Neural progenitor cell (in vitro differentiated cells): ENCODE measurements around the gene EPB41L3. TPM values are rescaled to one million over a fixed set of nuclear protein-coding genes. Genes with fewer than 3 reads are reported as not detected.

Source experiments
- DNase-seq: peaks from one replicate; pipeline ENCODE4 v3.0.0-alpha.2; 2016; ENCODE audit warnings: low spot score
- H2AFZ ChIP-seq: fragments of 200-600 bp; sonication (generic); replicated peaks from 2 replicates; pipeline ENCODE4 v1.6.1; 2016; ENCODE audit warnings: antibody characterized with exemption
- H3F3A ChIP-seq: fragments of 200-600 bp; sonication (generic); 2 replicates; pipeline ENCODE4 v1.6.1; 2016; ENCODE audit warnings: antibody characterized with exemption, low read depth
- H3K27ac ChIP-seq: fragments of 200-600 bp; sonication (generic); 2 replicates; pipeline ENCODE4 v1.5.1; 2016; ENCODE audit warnings: mild to moderate bottlenecking
- H3K27me3 ChIP-seq: fragments of 200-600 bp; sonication (generic); 2 replicates; pipeline ENCODE4 v1.6.1; 2016; ENCODE audit warnings: mild to moderate bottlenecking, moderate library complexity
- H3K36me3 ChIP-seq: fragments of 200-600 bp; sonication (generic); 2 replicates; pipeline ENCODE4 v1.5.1; 2016
- H3K4me1 ChIP-seq: fragments of 200-600 bp; sonication (generic); 2 replicates; pipeline ENCODE4 v1.6.1; 2016; ENCODE audit warnings: mixed run types
- H3K4me2 ChIP-seq: fragments of 200-600 bp; sonication (generic); 2 replicates; pipeline ENCODE4 v1.6.1; 2016
- H3K4me3 ChIP-seq: fragments of 200-600 bp; sonication (generic); 2 replicates; pipeline ENCODE4 v1.5.1; 2016
- H3K79me2 ChIP-seq: fragments of 200-600 bp; sonication (generic); 2 replicates; pipeline ENCODE4 v1.6.1; 2016; ENCODE audit warnings: low read depth
- H3K9ac ChIP-seq: fragments of 200-600 bp; sonication (generic); 2 replicates; pipeline ENCODE4 v1.6.1; 2016
- H3K9me3 ChIP-seq: fragments of 200-600 bp; sonication (generic); 2 replicates; pipeline ENCODE4 v1.5.1; 2016; ENCODE audit warnings: low read depth
- H4K20me1 ChIP-seq: fragments of 200-600 bp; sonication (generic); 2 replicates; pipeline ENCODE4 v1.6.1; 2016; ENCODE audit warnings: low read depth
- H3K27ac Mint-ChIP-seq: 3 replicates; pipeline ENCODE4 v1.8.0; 2021; ENCODE audit warnings: mixed read lengths
- H3K27me3 Mint-ChIP-seq: 2 replicates; pipeline ENCODE4 v1.8.0; 2022; ENCODE audit warnings: low read depth, mild to moderate bottlenecking, inconsistent platforms, moderate library complexity, mixed read lengths; ENCODE audit not compliant: insufficient read depth
- H3K36me3 Mint-ChIP-seq: 3 replicates; pipeline ENCODE4 v1.8.0; 2021; ENCODE audit warnings: mixed read lengths
- H3K4me1 Mint-ChIP-seq: 3 replicates; pipeline ENCODE4 v1.8.0; 2021; ENCODE audit warnings: mixed read lengths
- H3K4me3 Mint-ChIP-seq: 3 replicates; pipeline ENCODE4 v1.8.0; 2021; ENCODE audit warnings: mild to moderate bottlenecking, moderate library complexity, mixed read lengths
- H3K9me3 Mint-ChIP-seq: 3 replicates; pipeline ENCODE4 v1.8.0; 2020; ENCODE audit warnings: mixed read lengths
- CTCF ChIP-seq: fragments of 200-600 bp; sonication (generic); IDR thresholded peaks from 2 replicates; pipeline ENCODE4 v1.5.1; 2017; ENCODE audit warnings: antibody characterized with exemption, mild to moderate bottlenecking
- EZH2 ChIP-seq: fragments of 200-600 bp; sonication (generic); IDR thresholded peaks from 2 replicates; pipeline ENCODE4 v1.6.1; 2017; ENCODE audit warnings: antibody characterized with exemption, mild to moderate bottlenecking, moderate library complexity
- EZH2phosphoT487 ChIP-seq: fragments of 200-600 bp; sonication (generic); IDR thresholded peaks from 2 replicates; pipeline ENCODE4 v1.6.1; 2017; ENCODE audit warnings: antibody characterized with exemption
- total RNA-seq: library from RNA; depleted of rRNA; stranded (reverse); fragments of >200 nt; gene quantifications from 2 replicates; pipeline ENCODE4 v1.2.3, GENCODE V29; 2015; ENCODE audit warnings: low replicate concordance

Gene EPB41L3
- total RNA-seq, 1 donor from 2014 or later: 8.6 TPM

GRCh38 chr18:5466256-5466655 lies 77.5 kb downstream of the EPB41L3 start:
- Histone ChIP-seq H3K9ac (no peak overlapping the region), H3K27ac (no peak overlapping the region), H3K4me3 (no peak overlapping the region), H3K79me2 (no peaks in the 10 kb centered on the region), H3K9me3 (no peaks in the 10 kb centered on the region), H4K20me1 (no peaks in the 10 kb centered on the region), H3K4me2 (no peak overlapping the region), H3K27me3 (no peaks in the 10 kb centered on the region), H3F3A (no peaks in the 10 kb centered on the region), H2AFZ (no peak overlapping the region), H3K36me3 (no peaks in the 10 kb centered on the region), H3K4me1 (no peaks in the 10 kb centered on the region)
- TF ChIP-seq CTCF (no peak), EZH2 (no peak), EZH2phosphoT487 (no peak)
- Mint-ChIP-seq H3K4me1 (peaks cover 6% of the 10 kb centered on the region), H3K9me3 (no peaks in the 10 kb centered on the region), H3K36me3 (no peaks in the 10 kb centered on the region), H3K27ac (no peak overlapping the region), H3K27me3 (peaks cover 2% of the 10 kb centered on the region), H3K4me3 (no peak overlapping the region)
- DNase-seq: no peak

- Histone ChIP-seq H3K36me3 (no peaks in the 10 kb centered on the region), H3K4me2 (no peak overlapping the region), H2AFZ (no peak overlapping the region), H3K9ac (no peak overlapping the region), H3K27me3 (no peaks in the 10 kb centered on the region), H3K9me3 (no peaks in the 10 kb centered on the region), H3K4me1 (no peaks in the 10 kb centered on the region), H4K20me1 (no peaks in the 10 kb centered on the region), H3K27ac (no peak overlapping the region), H3F3A (no peaks in the 10 kb centered on the region), H3K4me3 (no peak overlapping the region), H3K79me2 (no peaks in the 10 kb centered on the region)
- H3K4me1 Mint-ChIP-seq: peaks cover 9% of the 10 kb centered on the region
- no peaks in the 10 kb centered on the region for H3K9me3 Mint-ChIP-seq
- no peaks in the 10 kb centered on the region for H3K36me3 Mint-ChIP-seq
- no peak overlapping the region for H3K4me3 Mint-ChIP-seq
- TF ChIP-seq CTCF (no peak), EZH2phosphoT487 (no peak), EZH2 (no peak)
- H3K27me3 Mint-ChIP-seq: peaks cover 2% of the 10 kb centered on the region
- H3K27ac Mint-ChIP-seq: no peak overlapping the region
- no peak for DNase-seq
Observed at GRCh38 chr18:5464251-5464650, 79.5 kb downstream of the EPB41L3 start.

GRCh38 chr18:5463831-5464230 lies 80.0 kb downstream of the EPB41L3 start:
- Mint-ChIP-seq H3K9me3 (no peaks in the 10 kb centered on the region), H3K27me3 (peaks cover 2% of the 10 kb centered on the region), H3K27ac (no peak overlapping the region), H3K4me3 (no peak overlapping the region), H3K36me3 (no peaks in the 10 kb centered on the region), H3K4me1 (peaks cover 9% of the 10 kb centered on the region)
- Histone ChIP-seq H4K20me1 (no peaks in the 10 kb centered on the region), H3F3A (no peaks in the 10 kb centered on the region), H3K4me2 (no peak overlapping the region), H2AFZ (no peak overlapping the region), H3K27ac (no peak overlapping the region), H3K4me1 (no peaks in the 10 kb centered on the region), H3K27me3 (no peaks in the 10 kb centered on the region), H3K36me3 (no peaks in the 10 kb centered on the region), H3K9ac (no peak overlapping the region), H3K4me3 (no peak overlapping the region), H3K9me3 (no peaks in the 10 kb centered on the region), H3K79me2 (no peaks in the 10 kb centered on the region)
- DNase-seq: no peak
- no peak for TF ChIP-seq CTCF

GRCh38 chr18:5463390-5463789 lies 80.4 kb downstream of the EPB41L3 start:
- no peaks in the 10 kb centered on the region for H3K36me3 ChIP-seq
- no peak overlapping the region for H3K4me3 ChIP-seq
- no peaks in the 10 kb centered on the region for H3F3A ChIP-seq
- no peak overlapping the region for H3K4me2 ChIP-seq
- no peak overlapping the region for H2AFZ ChIP-seq
- Mint-ChIP-seq H3K4me1 (peaks cover 9% of the 10 kb centered on the region), H3K36me3 (no peaks in the 10 kb centered on the region), H3K9me3 (no peaks in the 10 kb centered on the region), H3K27ac (no peak overlapping the region), H3K27me3 (peaks cover 2% of the 10 kb centered on the region), H3K4me3 (no peak overlapping the region)
- no peak overlapping the region for H3K9ac ChIP-seq
- H3K9me3 ChIP-seq: no peaks in the 10 kb centered on the region
- no peak for DNase-seq
- no peaks in the 10 kb centered on the region for H4K20me1 ChIP-seq
- TF ChIP-seq EZH2phosphoT487: no peak
- no peak for TF ChIP-seq EZH2
- no peak for TF ChIP-seq CTCF
- no peaks in the 10 kb centered on the region for H3K79me2 ChIP-seq
- H3K27ac ChIP-seq: no peak overlapping the region
- H3K27me3 ChIP-seq: no peaks in the 10 kb centered on the region
- no peaks in the 10 kb centered on the region for H3K4me1 ChIP-seq
